Lower leg skin (tissue), 4 donors: ENCODE measurements around the gene LIPG. TPM values are rescaled to one million over a fixed set of nuclear protein-coding genes. Genes with fewer than 3 reads are reported as not detected.
A peak's percentile ranks its signal among the peaks of the same experiment; 100 is the strongest.
"Not testable (repeated sequence)": the region's sequence is repeated elsewhere in the genome, so short reads cannot be mapped to it uniquely, and the experiment has no call there.

ENCODE experiments used
- DNase-seq, 2 donors: peaks; one replicate each; pipeline ENCODE4 v3.0.0-alpha.2; 2019; ENCODE audit warnings: low spot score in 2 of 2
- H3K4me3 ChIP-seq: fragments of 200-600 bp; sonication (generic); 2 replicates; pipeline ENCODE4 v1.5.1; 2017; ENCODE audit warnings: mild to moderate bottlenecking, low read depth; ENCODE audit not compliant: poor library complexity, severe bottlenecking
- CTCF ChIP-seq, 3 donors: fragments of 450-650 bp; IDR thresholded peaks; one replicate each; pipeline ENCODE4 v1.5.1; 2016; ENCODE audit warnings: antibody characterized with exemption in 3 of 3, mild to moderate bottlenecking in 3 of 3, moderate library complexity in 2 of 3
- POLR2A ChIP-seq, 2 donors: fragments of 450-650 bp; IDR thresholded peaks; one replicate each; pipeline ENCODE4 v1.6.1; 2016 to 2017; ENCODE audit warnings: antibody characterized with exemption in 2 of 2, mild to moderate bottlenecking in 1 of 2, moderate library complexity in 1 of 2
- WGBS, 2 donors: methylation state at CpG; one replicate each; pipeline ENCODE4 v1.1.5; 2018; 5-methylcytosine and 5-hydroxymethylcytosine counted together
- intact Hi-C: fragments of 100-400 bp; cut with DNase I; formaldehyde crosslinking; loops from one replicate; pipeline ENCODE4 v1.15.0; 2023; ENCODE audit warnings: low total_unique reads
- total RNA-seq, 4 donors: library from RNA; depleted of rRNA; stranded (reverse); fragments of >200 nt; gene quantifications; one replicate each; pipeline ENCODE4 v1.1.0, GENCODE V29; 2016

LIPG gene
- total RNA-seq = 1 to 10 TPM in 3 of 4 donors, under 1 TPM in 1; 0.23 to 3.6 (median 2.0) TPM

- 1% methylated on average over 40 to 65 of the region's 67 CpGs for WGBS, 2 donors
- DNase-seq = peak in 1 of 2 donors; percentile 22
- no peak for TF ChIP-seq CTCF (IDR thresholded peaks at IDR 0.05)
- TF ChIP-seq POLR2A (IDR thresholded peaks at IDR 0.05) = no peak
- H3K4me3 ChIP-seq = no peak within 1 kb of the TSS
- intact Hi-C loops = loop anchor here (5.0 kb wide), 1 partner anchor 291 kb away; no protein-coding TSS in a partner anchor
These were observed at the start of gene LIPG for GRCh38 chr18:49561289-49562193. Gene LIPG (plus strand): TSS chr18:49562057. CDS start chr18:49562309, 252 bp downstream.

GRCh38 chr18:49512876-49513275, 49.0 kb upstream of the LIPG start:
- intact Hi-C loops, DNase-seq, H3K4me3 ChIP-seq: not testable (repeated sequence)
- WGBS, 2 donors = 95 to 96% methylated on average over 8 of the region's 8 CpGs

- intact Hi-C loops = no loop called here
- no peak overlapping the region for H3K4me3 ChIP-seq
- DNase-seq = no peak
- TF ChIP-seq CTCF (IDR thresholded peaks at IDR 0.05) (no peak), POLR2A (IDR thresholded peaks at IDR 0.05) (no peak)
- 77 to 84% methylated on average over 9 of the region's 9 CpGs for WGBS, 2 donors
These were observed 47.3 kb upstream of the LIPG start for GRCh38 chr18:49514577-49514976.

- DNase-seq, H3K4me3 ChIP-seq, intact Hi-C loops: not testable (repeated sequence)
- WGBS, 2 donors = 77 to 79% methylated on average over 5 of the region's 5 CpGs
These were observed 46.9 kb upstream of the LIPG start for GRCh38 chr18:49515003-49515402.

GRCh38 chr18:49515516-49515915, 46.3 kb upstream of the LIPG start:
- H3K4me3 ChIP-seq = no peak overlapping the region
- TF ChIP-seq CTCF (IDR thresholded peaks at IDR 0.05) = no peak
- TF ChIP-seq POLR2A (IDR thresholded peaks at IDR 0.05) = no peak
- DNase-seq = no peak
- WGBS, 2 donors = 79 to 90% methylated on average over 3 of the region's 3 CpGs
- intact Hi-C loops = no loop called here

GRCh38 chr18:49517483-49517882, 44.4 kb upstream of the LIPG start:
- no peak overlapping the region for H3K4me3 ChIP-seq
- intact Hi-C loops = no loop called here
- 88 to 97% methylated on average over 2 of the region's 2 CpGs for WGBS, 2 donors
- no peak for DNase-seq
- TF ChIP-seq POLR2A (IDR thresholded peaks at IDR 0.05) (no peak), CTCF (IDR thresholded peaks at IDR 0.05) (no peak)
